H9 (cell line): Measurements from ENCODE around the gene UFC1. TPM values are rescaled to one million over a fixed set of nuclear protein-coding genes. Genes with fewer than 3 reads are reported as not detected.

ENCODE experiments used
- DNase-seq: peaks from one replicate; pipeline ENCODE4 v3.0.0-alpha.2; 2017
- H2AFZ ChIP-seq: one replicate; pipeline ENCODE4 v1.6.1; 2013; ENCODE audit warnings: mild to moderate bottlenecking, low read length, control low read depth, moderate library complexity
- H2AK5ac ChIP-seq: 2 replicates; pipeline ENCODE4 v1.6.1; 2013; ENCODE audit warnings: low read length, control low read depth, mixed read lengths; ENCODE audit not compliant: insufficient read length
- H2BK120ac ChIP-seq: one replicate; pipeline ENCODE4 v1.6.1; 2013; ENCODE audit warnings: low read depth, mild to moderate bottlenecking, low read length, control low read depth, inconsistent platforms; ENCODE audit not compliant: poor library complexity, severe bottlenecking
- H2BK12ac ChIP-seq: 2 replicates; pipeline ENCODE4 v1.6.1; 2013; ENCODE audit warnings: low read length, control low read depth, mixed read lengths, low read depth; ENCODE audit not compliant: insufficient read length
- H2BK15ac ChIP-seq: 2 replicates; pipeline ENCODE4 v1.6.1; 2013; ENCODE audit warnings: low read depth, low read length, control low read depth
- H2BK20ac ChIP-seq: one replicate; pipeline ENCODE4 v1.6.1; 2013; ENCODE audit warnings: low read depth, mild to moderate bottlenecking, low read length, control low read depth, inconsistent platforms; ENCODE audit not compliant: poor library complexity, severe bottlenecking
- H2BK5ac ChIP-seq: 2 replicates; pipeline ENCODE4 v1.6.1; 2013; ENCODE audit warnings: low read length, control low read depth, mixed read lengths; ENCODE audit not compliant: insufficient read length
- H3K14ac ChIP-seq: 2 replicates; pipeline ENCODE4 v1.6.1; 2013; ENCODE audit warnings: low read length, control low read depth; ENCODE audit not compliant: insufficient read depth
- H3K18ac ChIP-seq: 2 replicates; pipeline ENCODE4 v1.6.1; 2013; ENCODE audit warnings: low read depth, mild to moderate bottlenecking, mixed read lengths, low read length, control low read depth; ENCODE audit not compliant: insufficient read length
- H3K23ac ChIP-seq: 2 replicates; pipeline ENCODE4 v1.6.1; 2013; ENCODE audit warnings: low read length, control low read depth, mixed read lengths, low read depth; ENCODE audit not compliant: insufficient read length
- H3K23me2 ChIP-seq: 2 replicates; pipeline ENCODE4 v1.6.1; 2013; ENCODE audit warnings: low read depth, mild to moderate bottlenecking, mixed read lengths, low read length, control low read depth; ENCODE audit not compliant: insufficient read length, poor library complexity, severe bottlenecking
- H3K27ac ChIP-seq: 2 replicates; pipeline ENCODE4 v1.5.1; 2013; ENCODE audit warnings: low read length, control low read depth, mixed read lengths, low read depth; ENCODE audit not compliant: insufficient read length
- H3K27me3 ChIP-seq: 2 replicates; pipeline ENCODE4 v1.6.1; 2013; ENCODE audit warnings: low read length, control low read depth, inconsistent platforms; ENCODE audit not compliant: insufficient read depth
- H3K4ac ChIP-seq: 2 replicates; pipeline ENCODE4 v1.6.1; 2013; ENCODE audit warnings: low read depth, mild to moderate bottlenecking, control low read depth, inconsistent platforms, low read length, moderate library complexity
- H3K4me1 ChIP-seq: 2 replicates; pipeline ENCODE4 v1.6.1; 2013; ENCODE audit warnings: low read length, control low read depth, inconsistent platforms; ENCODE audit not compliant: insufficient read depth
- H3K4me2 ChIP-seq: 2 replicates; pipeline ENCODE4 v1.6.1; 2013; ENCODE audit warnings: low read length, control low read depth, mixed read lengths; ENCODE audit not compliant: insufficient read length, insufficient read depth
- H3K56ac ChIP-seq: 2 replicates; pipeline ENCODE4 v1.6.1; 2013; ENCODE audit warnings: low read depth, mild to moderate bottlenecking, mixed read lengths, low read length, control low read depth; ENCODE audit not compliant: insufficient read length
- H3K79me1 ChIP-seq: 2 replicates; pipeline ENCODE4 v1.6.1; 2013; ENCODE audit warnings: low read depth, mild to moderate bottlenecking, moderate library complexity, low read length, control low read depth, inconsistent platforms; ENCODE audit not compliant: insufficient read depth, poor library complexity, severe bottlenecking
- H3K79me2 ChIP-seq: 2 replicates; pipeline ENCODE4 v1.6.1; 2013; ENCODE audit warnings: low read length, control low read depth, inconsistent platforms; ENCODE audit not compliant: insufficient read depth
- H3K9ac ChIP-seq: 2 replicates; pipeline ENCODE4 v1.6.1; 2013; ENCODE audit warnings: low read length, control low read depth, mixed read lengths; ENCODE audit not compliant: insufficient read length; ENCODE audit errors: extremely low read depth
- H3K9me3 ChIP-seq: one replicate; pipeline ENCODE4 v1.6.1; 2013; ENCODE audit warnings: low read depth, low read length, inconsistent platforms; ENCODE audit not compliant: control insufficient read depth
- H3T11ph ChIP-seq: one replicate; pipeline ENCODE4 v1.6.1; 2013; ENCODE audit warnings: mild to moderate bottlenecking, low read length, control low read depth, inconsistent platforms
- H4K20me1 ChIP-seq: one replicate; pipeline ENCODE4 v1.6.1; 2013; ENCODE audit not compliant: control insufficient read depth, insufficient read length, insufficient read depth
- H4K5ac ChIP-seq: 2 replicates; pipeline ENCODE4 v1.6.1; 2013; ENCODE audit warnings: low read depth, mild to moderate bottlenecking, mixed read lengths, low read length, control low read depth; ENCODE audit not compliant: insufficient read length
- H4K8ac ChIP-seq: replicated peaks from 2 replicates; pipeline ENCODE4 v1.6.1; 2013; ENCODE audit warnings: low read length, control low read depth, mixed read lengths, low read depth; ENCODE audit not compliant: insufficient read length
- H4K91ac ChIP-seq: 2 replicates; pipeline ENCODE4 v1.6.1; 2013; ENCODE audit warnings: low read depth, mild to moderate bottlenecking, moderate library complexity, mixed read lengths, low read length, control low read depth; ENCODE audit not compliant: insufficient read length
- H3K27ac Mint-ChIP-seq, 3 experiments: 2 replicates in 2 of 3; 3 replicates in 1 of 3; pipeline ENCODE4 v1.8.0; 2020 to 2021; ENCODE audit warnings: mixed read lengths in 3 of 3, mild to moderate bottlenecking in 1 of 3, moderate library complexity in 1 of 3
- H3K27me3 Mint-ChIP-seq: 2 replicates; pipeline ENCODE4 v1.8.0; 2021; ENCODE audit warnings: low read depth, mild to moderate bottlenecking, moderate library complexity, mixed read lengths
- H3K36me3 Mint-ChIP-seq, 3 experiments: 2 replicates in 2 of 3; 3 replicates in 1 of 3; pipeline ENCODE4 v1.8.0; 2020 to 2021; ENCODE audit warnings: low read depth in 3 of 3, mixed read lengths in 3 of 3; ENCODE audit not compliant: insufficient read depth in 1 of 3
- H3K4me1 Mint-ChIP-seq, 2 experiments: 2 replicates each; pipeline ENCODE4 v1.8.0; 2020; ENCODE audit warnings: mixed read lengths in 2 of 2
- H3K4me3 Mint-ChIP-seq, 2 experiments: 2 replicates in 1 of 2; 3 replicates in 1 of 2; pipeline ENCODE4 v1.8.0; 2020 to 2021; ENCODE audit warnings: mild to moderate bottlenecking in 2 of 2, mixed read lengths in 2 of 2, moderate library complexity in 1 of 2
- H3K9me3 Mint-ChIP-seq, 2 experiments: 2 replicates in 1 of 2; 3 replicates in 1 of 2; pipeline ENCODE4 v1.8.0; 2020; ENCODE audit warnings: mild to moderate bottlenecking in 2 of 2, mixed read lengths in 2 of 2, moderate library complexity in 1 of 2
- CTCF ChIP-seq: fragments of 200-600 bp; sonication (generic); conservative IDR thresholded peaks from 3 replicates; pipeline ENCODE4 v1.8.0; 2021; ENCODE audit warnings: antibody characterized with exemption, mild to moderate bottlenecking
- WGBS: extraction: QIAGEN DNeasy Blood & Tissue Kit; methylation state at CpG from one replicate; pipeline ENCODE4 v1.1.7; 2013; ENCODE audit warnings: missing lambda C conversion rate, low lambda C conversion rate, mixed read lengths; ENCODE audit not compliant: insufficient read length; ENCODE audit errors: extremely low coverage; 5-methylcytosine and 5-hydroxymethylcytosine counted together
- total RNA-seq: library from RNA; stranded (reverse); gene quantifications from 2 replicates; pipeline ENCODE4 v1.2.1, GENCODE V29; 2021

The UFC1 gene
- total RNA-seq, 1 experiment from 2014 or later = 93.4 TPM

GRCh38 chr1:161119092-161119903, 34.5 kb upstream of the UFC1 start:
- H3K4me3 Mint-ChIP-seq = peak overlapping the region; percentile 95 to 97
- peak; percentile 76 for DNase-seq
- peaks cover 21 to 24% of the 10 kb centered on the region in 2 experiments for H3K4me1 Mint-ChIP-seq
- Histone ChIP-seq H3K23me2 (peaks cover 9% of the 10 kb centered on the region), H4K5ac (no peak overlapping the region), H3K4me1 (peaks cover 5% of the 10 kb centered on the region; the same call in 1 of the 2 replicates), H3K9me3 (no peaks in the 10 kb centered on the region), H3K56ac (peak overlapping the region; percentile 21), H2BK15ac (no peak overlapping the region), H4K8ac (no peak overlapping the region), H3K79me2 (peaks cover 6% of the 10 kb centered on the region; the same call in 1 of the 2 replicates), H2AK5ac (no peak overlapping the region), H3K23ac (no peak overlapping the region), H3K27me3 (no peaks in the 10 kb centered on the region), H3K18ac (no peak overlapping the region), H4K20me1 (no peaks in the 10 kb centered on the region), H3K27ac (peak overlapping the region; percentile 41), H2BK120ac (no peak overlapping the region), H3K79me1 (no peaks in the 10 kb centered on the region), H2BK20ac (no peak overlapping the region), H3T11ph (no peak overlapping the region), H3K4me2 (peak overlapping the region; percentile 53), H2AFZ (no peak overlapping the region), H2BK12ac (peak overlapping the region; percentile 37), H4K91ac (no peak overlapping the region), H2BK5ac (no peak overlapping the region), H3K9ac (peak overlapping the region; percentile 72), H3K4ac (no peak overlapping the region), H3K14ac (no peak overlapping the region)
- peaks cover 29 to 53% (median 48%) of the 10 kb centered on the region in 3 experiments; a peak in 6 of 7 replicates for H3K36me3 Mint-ChIP-seq
- no CpG with 5 or more reads among the region's 10 CpGs for WGBS
- peak overlapping the region; percentile 93 to 98 (median 96) for H3K27ac Mint-ChIP-seq
- no peaks in the 10 kb centered on the region for H3K9me3 Mint-ChIP-seq
- TF ChIP-seq CTCF = peak; percentile 54
- H3K27me3 Mint-ChIP-seq = no peaks in the 10 kb centered on the region
